MCF 10A (cell line): ENCODE results near the gene EHMT1. TPM values are rescaled to one million over a fixed set of nuclear protein-coding genes. Genes with fewer than 3 reads are reported as not detected.
A peak's percentile ranks its signal among the peaks of the same experiment; 100 is the strongest.

Experiments used
- BruUV-seq: library from RNA; stranded (reverse); fragments of 400-500 nt; replicated peaks from 2 replicates; lab custom pipeline; 2021; lab: Mats Ljungman, UMichigan
- CTCF ChIA-PET: fragments of 300-600 bp; sonication (Branson Sonifier 250); formaldehyde crosslinking; extraction: SDS; loops from one replicate; lab custom pipeline; 2021; ENCODE audit warnings: antibody characterized with exemption, inconsistent platforms; lab: Yijun Ruan, JAX
- POLR2A ChIA-PET: fragments of 300-600, 350-650 bp; sonication (Branson Sonifier 250); formaldehyde crosslinking; extraction: SDS; loops from one replicate; lab custom pipeline; 2020; ENCODE audit warnings: antibody characterized with exemption, inconsistent platforms; lab: Yijun Ruan, JAX
- DNase-seq: peaks from one replicate; pipeline ENCODE4 v3.0.0-alpha.2; 2018; ENCODE audit not compliant: unreplicated experiment
- H3K27ac Mint-ChIP-seq: one replicate; pipeline ENCODE4 v1.8.0; 2022; ENCODE audit warnings: mild to moderate bottlenecking, low read depth, mixed read lengths; ENCODE audit not compliant: unreplicated experiment
- H3K27me3 Mint-ChIP-seq: one replicate; pipeline ENCODE4 v1.8.0; 2022; ENCODE audit warnings: mixed read lengths; ENCODE audit not compliant: insufficient read depth, unreplicated experiment
- H3K36me3 Mint-ChIP-seq: one replicate; pipeline ENCODE4 v1.8.0; 2022; ENCODE audit warnings: mild to moderate bottlenecking, moderate library complexity, mixed read lengths; ENCODE audit not compliant: insufficient read depth, unreplicated experiment
- H3K4me1 Mint-ChIP-seq: one replicate; pipeline ENCODE4 v1.8.0; 2022; ENCODE audit warnings: mixed read lengths; ENCODE audit not compliant: insufficient read depth, unreplicated experiment
- H3K4me3 Mint-ChIP-seq: one replicate; pipeline ENCODE4 v1.8.0; 2022; ENCODE audit warnings: mild to moderate bottlenecking, moderate library complexity, mixed read lengths; ENCODE audit not compliant: unreplicated experiment
- H3K9me3 Mint-ChIP-seq: one replicate; pipeline ENCODE4 v1.8.0; 2022; ENCODE audit warnings: mixed read lengths; ENCODE audit not compliant: unreplicated experiment
- intact Hi-C: fragments of 100-400 bp; cut with micrococcal nuclease; formaldehyde crosslinking; loops from 2 replicates; pipeline ENCODE4 v1.14.1; 2022
- total RNA-seq: library from RNA; stranded (reverse); gene quantifications from 2 replicates; pipeline ENCODE4 v1.2.3, GENCODE V29; 2022
- TF ChIP-seq, protein P1 (sequence below): fragments of 200-600 bp; IDR thresholded peaks from one replicate; pipeline ENCODE4 v1.8.0; 2022; ENCODE audit warnings: antibody characterized with exemption, mild to moderate bottlenecking; ENCODE audit not compliant: unreplicated experiment

The EHMT1 gene
- total RNA-seq, 1 experiment from 2014 or later = 79.7 TPM

DNA sequence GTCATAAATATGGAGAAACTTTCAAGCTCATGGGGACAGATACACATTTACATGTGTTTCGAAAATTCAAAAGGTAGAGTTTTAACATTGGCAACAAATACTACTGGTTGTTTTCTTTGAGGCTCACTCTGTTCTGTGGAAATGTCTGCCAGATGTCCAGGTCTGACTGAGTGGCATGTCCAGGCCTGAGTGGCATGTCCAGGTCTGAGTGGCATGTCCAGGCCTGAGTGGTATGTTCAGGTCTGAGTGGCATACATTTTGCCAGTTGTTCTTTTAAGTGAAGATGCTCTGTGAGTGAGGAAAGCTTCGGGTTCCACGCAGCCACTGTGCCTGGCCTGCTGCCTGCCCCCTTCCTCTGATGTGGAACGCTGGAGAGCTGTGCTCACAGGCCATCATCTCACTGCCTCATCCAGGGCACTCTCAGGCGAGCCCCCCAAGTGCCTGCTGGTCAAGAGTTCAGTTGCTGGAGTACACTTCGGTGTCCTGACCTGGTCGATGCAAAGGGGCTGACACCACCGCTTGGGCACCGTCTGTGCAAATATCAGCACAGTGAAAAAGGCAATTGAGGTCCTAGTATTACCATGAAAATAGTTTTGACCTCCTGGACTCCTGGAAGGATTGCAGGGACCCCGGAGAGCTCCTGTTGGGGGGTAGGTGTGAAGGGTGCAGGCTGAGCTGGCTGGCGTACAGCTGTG lies 89.9 kb downstream of the EHMT1 start:
- Mint-ChIP-seq H3K9me3 (peaks cover 4% of the 10 kb centered on the region), H3K27ac (peak overlapping the region; percentile 57), H3K36me3 (peaks cover 22% of the 10 kb centered on the region), H3K4me1 (peaks cover 28% of the 10 kb centered on the region), H3K4me3 (peak overlapping the region; percentile 24), H3K27me3 (no peaks in the 10 kb centered on the region)
- ChIA-PET POLR2A (interaction anchor here (0.6 to 1.9 kb wide), 8 partner anchors 9 to 399 kb away, joined by 3 to 9 read pairs (median 3); no protein-coding TSS in a partner anchor), CTCF (interaction anchor here (0.7 to 2.2 kb wide), 4 partner anchors 12 to 343 kb away, joined by 3 to 8 read pairs (median 3); no protein-coding TSS in a partner anchor)
- peak; percentile 65 for DNase-seq
- intact Hi-C loops = no loop called here
- TF ChIP-seq, protein P1, sequence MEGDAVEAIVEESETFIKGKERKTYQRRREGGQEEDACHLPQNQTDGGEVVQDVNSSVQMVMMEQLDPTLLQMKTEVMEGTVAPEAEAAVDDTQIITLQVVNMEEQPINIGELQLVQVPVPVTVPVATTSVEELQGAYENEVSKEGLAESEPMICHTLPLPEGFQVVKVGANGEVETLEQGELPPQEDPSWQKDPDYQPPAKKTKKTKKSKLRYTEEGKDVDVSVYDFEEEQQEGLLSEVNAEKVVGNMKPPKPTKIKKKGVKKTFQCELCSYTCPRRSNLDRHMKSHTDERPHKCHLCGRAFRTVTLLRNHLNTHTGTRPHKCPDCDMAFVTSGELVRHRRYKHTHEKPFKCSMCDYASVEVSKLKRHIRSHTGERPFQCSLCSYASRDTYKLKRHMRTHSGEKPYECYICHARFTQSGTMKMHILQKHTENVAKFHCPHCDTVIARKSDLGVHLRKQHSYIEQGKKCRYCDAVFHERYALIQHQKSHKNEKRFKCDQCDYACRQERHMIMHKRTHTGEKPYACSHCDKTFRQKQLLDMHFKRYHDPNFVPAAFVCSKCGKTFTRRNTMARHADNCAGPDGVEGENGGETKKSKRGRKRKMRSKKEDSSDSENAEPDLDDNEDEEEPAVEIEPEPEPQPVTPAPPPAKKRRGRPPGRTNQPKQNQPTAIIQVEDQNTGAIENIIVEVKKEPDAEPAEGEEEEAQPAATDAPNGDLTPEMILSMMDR = no peak
- no TSS peak for BruUV-seq

DNA sequence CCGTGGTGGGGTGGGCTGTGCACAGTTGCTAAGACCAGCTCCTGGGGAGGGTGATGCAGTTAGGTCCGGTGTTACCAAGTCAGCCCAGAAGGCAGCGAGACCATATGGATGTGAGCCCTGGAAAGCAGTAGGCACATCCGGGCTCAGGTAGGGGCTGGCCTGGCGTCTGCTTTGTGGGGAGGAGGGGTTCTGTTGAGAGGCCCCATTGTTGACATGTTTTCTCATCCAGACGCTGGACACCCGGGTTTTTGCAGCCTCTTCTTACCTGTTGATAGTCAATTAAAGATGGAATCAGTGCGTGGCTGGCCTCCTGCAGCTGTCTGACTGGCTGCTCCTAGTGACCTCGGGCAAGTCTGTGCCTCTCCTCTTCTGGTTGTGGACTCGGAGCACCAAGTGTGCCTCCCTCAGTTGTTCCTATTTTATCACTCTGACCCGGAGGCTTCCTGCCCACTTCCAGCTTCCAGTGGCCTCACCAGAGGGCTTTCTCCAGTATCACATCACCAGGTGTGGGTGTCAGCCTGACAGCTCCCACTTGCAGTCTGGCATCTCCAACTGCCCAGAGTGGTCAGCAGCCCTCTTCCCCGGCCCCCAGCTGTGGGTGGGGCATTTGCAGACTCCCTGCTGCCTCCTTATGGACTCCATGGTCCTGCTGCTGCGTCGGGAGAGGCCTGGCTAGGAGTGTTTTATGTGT lies 90.8 kb downstream of the EHMT1 start:
- BruUV-seq = no TSS peak
- no peaks in the 10 kb centered on the region for H3K27me3 Mint-ChIP-seq
- intact Hi-C loops = no loop called here
- H3K36me3 Mint-ChIP-seq = peaks cover 22% of the 10 kb centered on the region
- H3K4me3 Mint-ChIP-seq = no peak overlapping the region
- CTCF ChIA-PET = interaction anchor here (1.1 to 2.2 kb wide), 2 partner anchors 11 to 37 kb away, joined by 3 to 8 read pairs; no protein-coding TSS in a partner anchor
- POLR2A ChIA-PET = interaction anchor here (0.7 to 1.9 kb wide), 4 partner anchors 10 to 400 kb away, joined by 3 to 9 read pairs (median 3); no protein-coding TSS in a partner anchor
- no peak for DNase-seq
- H3K4me1 Mint-ChIP-seq = peaks cover 28% of the 10 kb centered on the region
- H3K27ac Mint-ChIP-seq = no peak overlapping the region
- TF ChIP-seq, protein P1 = no peak
- H3K9me3 Mint-ChIP-seq = no peaks in the 10 kb centered on the region

DNA sequence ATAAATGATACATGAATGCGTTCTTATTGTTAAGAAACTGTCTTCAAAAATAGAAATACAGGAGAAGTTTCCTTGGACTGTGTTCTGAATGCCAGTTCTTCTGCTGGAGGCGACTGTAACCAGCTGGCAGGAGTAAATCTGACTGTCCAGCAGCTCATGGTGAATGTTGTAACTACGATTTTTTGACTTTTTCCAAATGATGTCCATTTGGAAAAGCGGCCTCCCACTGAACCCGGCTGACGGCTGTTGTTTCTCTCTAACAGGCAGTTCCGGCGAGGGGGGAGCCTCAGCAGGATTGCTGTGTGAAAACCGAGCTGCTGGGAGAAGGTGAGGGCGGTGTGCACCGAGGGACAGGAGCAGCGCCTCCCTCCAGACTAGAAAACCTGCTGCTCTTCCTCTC lies 91.9 kb downstream of the EHMT1 start:
- CTCF ChIA-PET = interaction anchor here (0.5 kb wide), 1 partner anchor 68 kb away, joined by 3 read pairs; no protein-coding TSS in a partner anchor
- peaks cover 22% of the 10 kb centered on the region for H3K36me3 Mint-ChIP-seq

More for the DNA sequence above, 91.9 kb downstream of the EHMT1 start:
- intact Hi-C loops = no loop called here
- Mint-ChIP-seq H3K4me3 (no peak overlapping the region), H3K27me3 (no peaks in the 10 kb centered on the region), H3K27ac (no peak overlapping the region), H3K9me3 (no peaks in the 10 kb centered on the region), H3K4me1 (peaks cover 19% of the 10 kb centered on the region)
- BruUV-seq = no TSS peak
- DNase-seq = no peak
- TF ChIP-seq, protein P1 = no peak
- POLR2A ChIA-PET = no interaction called here
